Measurements from ENCODE around the gene FAM24B.
"Not testable (repeated sequence)": the region's sequence is repeated elsewhere in the genome, so short reads cannot be mapped to it uniquely, and the experiment has no call there.

FAM24B gene, protein sequence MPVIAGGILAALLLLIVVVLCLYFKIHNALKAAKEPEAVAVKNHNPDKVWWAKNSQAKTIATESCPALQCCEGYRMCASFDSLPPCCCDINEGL

DNA sequence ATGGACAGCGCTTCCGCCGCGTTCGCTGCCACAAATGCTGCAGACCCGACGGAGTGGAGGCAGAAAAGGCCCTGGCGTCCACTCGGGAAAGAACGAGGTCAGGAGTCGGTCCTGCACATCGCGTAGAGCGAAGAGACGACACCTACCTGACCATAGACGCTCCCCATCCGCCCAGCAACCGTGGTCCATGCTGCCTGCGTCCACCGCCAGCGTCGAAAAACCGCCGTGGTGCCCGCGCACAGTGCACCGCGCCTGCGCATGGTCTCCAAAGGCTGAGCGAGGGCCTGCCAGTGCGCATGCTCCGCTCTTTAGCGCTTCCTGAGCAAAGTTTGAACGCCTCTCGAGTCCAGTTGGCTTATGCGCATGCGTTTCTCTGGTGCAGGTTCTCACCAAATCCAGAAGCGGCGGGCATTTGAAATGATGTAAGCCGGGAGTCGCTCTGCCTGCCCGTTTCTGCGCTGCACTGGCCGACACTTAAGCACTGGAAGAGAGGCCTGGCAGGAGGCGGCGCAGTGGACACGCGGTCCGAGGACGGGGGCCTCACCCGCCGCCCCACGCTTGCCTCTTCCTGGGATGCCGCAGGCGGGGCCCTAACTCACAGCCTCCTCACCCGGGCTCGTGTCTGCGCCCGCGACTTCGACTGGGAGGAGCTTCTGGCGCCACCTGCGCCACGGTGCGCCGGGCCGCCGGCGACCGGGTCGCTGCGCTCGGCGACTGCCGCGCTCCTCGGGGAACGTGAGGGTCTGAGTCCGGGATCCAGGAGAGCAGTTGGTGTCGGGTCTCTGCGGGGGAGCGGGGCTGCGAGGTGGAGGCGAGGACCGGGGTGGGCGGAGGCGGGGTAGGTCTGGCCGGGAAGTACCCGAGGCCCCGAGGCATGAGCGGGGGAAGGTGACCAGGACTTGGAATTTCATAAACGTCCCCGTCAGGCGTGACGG lies at the start of gene FAM24B:
FAM24B (minus strand) TSS at position 243 of the 935 bp plus-strand sequence. CDS start 29,066 bp downstream, outside the sequence.
- peak; percentile 92 for DNase-seq (ENCODE audit: low read depth, low spot score)

DNA sequence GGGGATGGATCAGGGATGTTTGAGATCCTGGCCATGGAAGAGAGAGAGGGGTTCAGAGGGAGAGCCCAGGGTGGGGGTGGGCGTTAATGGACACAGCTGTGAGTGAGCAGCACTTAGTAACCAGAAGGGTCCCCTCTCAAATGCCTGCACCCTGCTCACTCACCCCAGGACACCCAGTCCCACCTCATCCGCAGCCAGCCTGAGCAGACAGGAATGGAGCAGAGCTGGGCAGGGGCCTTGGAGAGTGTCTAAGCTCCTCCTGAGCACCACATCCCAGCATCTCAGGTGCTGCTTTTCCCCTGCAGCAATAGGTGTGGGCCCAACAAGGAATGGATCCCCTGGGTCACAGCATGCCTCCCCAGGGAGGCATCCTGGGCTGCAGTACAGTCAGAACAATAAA lies 36.3 kb upstream of the FAM24B start:
- no peak for DNase-seq (ENCODE audit: low read depth, low spot score)

DNA sequence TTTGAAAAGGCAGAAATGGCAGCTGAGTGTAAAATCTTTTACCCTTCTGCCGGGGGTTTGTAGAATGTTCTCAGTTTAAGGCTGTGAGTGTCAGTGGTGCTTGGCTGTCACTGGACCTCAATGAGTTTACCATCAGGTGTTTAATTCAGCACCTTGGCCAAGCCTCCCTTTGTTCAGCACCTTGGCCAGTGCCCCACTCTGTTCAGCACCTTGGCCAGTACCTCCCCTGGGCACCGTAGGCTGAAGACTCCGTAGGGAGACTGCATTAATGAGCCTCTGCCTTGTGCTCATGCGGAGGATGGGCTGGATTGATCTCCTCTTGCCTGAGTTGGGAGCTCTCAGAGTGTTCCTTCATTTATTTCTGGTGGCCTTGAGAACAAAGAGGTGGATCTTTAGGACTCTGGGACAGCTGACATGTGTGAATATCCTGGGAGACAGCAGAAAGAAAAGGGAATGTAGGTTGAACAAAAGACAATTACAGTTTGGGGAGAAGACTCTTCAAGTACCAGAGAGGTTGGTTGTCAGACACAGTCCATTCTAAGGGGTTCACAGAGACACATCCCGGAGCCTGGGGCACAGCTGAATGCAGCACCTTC lies 32.6 kb upstream of the FAM24B start:
- no peak for DNase-seq (ENCODE audit: low read depth, low spot score)

DNA sequence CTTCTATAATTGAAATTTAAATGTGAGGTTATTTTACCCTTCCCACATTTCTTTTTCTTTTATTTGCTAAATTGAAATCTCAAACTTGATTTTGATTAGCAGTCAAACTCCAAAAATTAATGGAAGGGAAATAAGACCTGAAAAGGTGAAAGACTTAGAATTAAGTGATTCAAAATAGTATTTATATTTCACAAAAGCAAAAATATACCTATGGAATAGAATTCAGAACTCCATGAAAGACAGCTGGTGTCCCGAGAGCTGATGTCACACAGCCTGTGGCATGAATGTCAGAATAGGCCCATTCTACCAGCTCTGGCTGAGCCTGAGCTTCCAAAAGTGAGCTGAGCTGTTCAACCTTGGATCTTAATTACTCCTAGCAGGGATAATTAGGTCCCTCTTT lies 30.9 kb upstream of the FAM24B start, which contains the start of gene FAM24A:
FAM24A (plus strand) TSS at position 301 of the 400 bp plus-strand sequence. CDS start 1,025 bp downstream, outside the sequence.
- DNase-seq (ENCODE audit: low read depth, low spot score) = no peak

DNA sequence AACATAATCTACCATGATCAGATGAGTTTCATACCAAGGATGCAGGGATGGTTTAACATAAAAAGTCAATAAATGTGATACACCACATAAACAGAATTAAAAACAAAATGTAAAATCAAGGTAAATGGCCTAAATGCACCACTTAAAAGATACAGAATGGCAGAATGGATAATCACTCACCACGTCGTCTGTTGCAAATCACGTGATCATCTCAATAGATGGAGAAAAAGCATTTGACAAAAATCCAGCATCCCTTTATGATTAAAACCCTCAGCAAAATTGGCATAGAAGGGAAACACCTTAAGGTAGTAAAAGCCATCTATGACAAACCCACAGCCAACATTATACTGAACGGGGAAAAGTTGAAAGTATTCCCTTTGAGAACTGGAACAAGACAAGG lies 24.5 kb upstream of the FAM24B start:
- not testable (repeated sequence) for DNase-seq (ENCODE audit: low read depth, low spot score)

DNA sequence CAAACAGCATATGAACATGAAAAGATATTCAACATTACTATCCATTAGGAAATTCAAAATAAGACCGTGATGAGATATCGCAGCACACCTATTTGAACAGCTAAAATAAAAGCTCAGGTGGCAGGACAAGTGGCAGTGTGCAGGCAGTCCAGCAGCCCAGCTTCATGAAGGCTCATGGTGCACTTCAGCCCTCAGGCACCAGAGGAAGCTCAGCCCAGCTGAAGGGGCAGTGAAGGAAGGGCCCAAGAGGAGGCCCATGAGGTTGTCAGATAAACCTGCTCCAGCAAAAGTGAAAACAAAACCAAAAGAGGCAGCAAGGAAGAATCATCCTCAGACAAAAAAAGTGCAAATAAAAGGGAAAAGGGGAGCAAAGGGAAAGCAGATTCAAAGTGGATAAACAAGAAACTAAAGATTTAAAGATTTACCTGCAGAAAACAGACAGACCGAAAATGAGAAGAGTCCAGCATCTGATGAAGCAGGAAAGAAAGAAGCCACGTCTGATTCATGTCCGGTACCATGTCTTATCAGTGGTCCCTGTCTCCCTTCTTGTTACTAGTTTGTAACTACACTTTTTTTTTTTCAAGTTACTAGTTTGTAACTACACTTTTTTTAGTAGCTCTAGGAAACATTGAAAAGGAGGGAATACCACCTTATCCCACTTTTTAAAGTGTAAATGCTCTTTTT lies 15.0 kb upstream of the FAM24B start:
- no peak for DNase-seq (ENCODE audit: low read depth, low spot score)

DNA sequence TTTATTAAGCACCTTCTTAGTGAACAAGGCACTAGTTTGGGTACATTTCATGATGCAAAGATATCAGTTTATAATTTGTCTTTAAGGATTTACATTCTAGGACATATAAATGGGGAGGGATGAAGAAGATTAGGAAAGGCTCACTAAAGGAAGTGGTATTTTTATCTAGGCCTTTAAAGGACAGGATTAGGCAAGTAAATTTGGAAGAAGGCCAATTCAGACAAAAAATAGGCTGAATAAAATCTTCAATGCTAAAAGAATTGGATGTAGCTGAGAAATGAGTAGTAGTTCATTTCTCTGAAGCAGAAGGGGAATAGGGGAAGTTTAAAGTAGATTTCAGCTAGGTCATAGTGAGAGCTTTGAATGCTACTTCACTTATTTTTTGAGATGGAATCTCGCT lies 4.8 kb upstream of the FAM24B start:
- no peak for DNase-seq (ENCODE audit: low read depth, low spot score)

DNA sequence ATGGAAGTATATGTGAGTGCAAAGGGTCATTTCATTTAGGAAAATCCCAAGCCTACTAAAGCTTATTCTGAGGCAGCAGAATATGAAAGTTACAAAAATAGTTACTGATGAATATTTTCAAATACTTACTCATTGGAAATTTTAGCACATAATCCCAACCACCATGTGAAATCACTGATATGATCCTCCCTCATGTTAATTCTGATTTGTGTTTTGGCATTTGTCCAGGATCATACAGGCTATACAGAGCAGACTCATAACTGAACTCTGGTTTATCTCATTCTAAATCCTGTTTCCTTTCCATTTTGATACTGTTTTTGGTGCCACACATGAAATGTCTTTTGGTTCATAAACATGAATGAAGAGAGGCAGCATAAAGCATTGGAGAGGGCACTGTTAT lies 3.4 kb upstream of the FAM24B start:
- DNase-seq (ENCODE audit: low read depth, low spot score) = no peak

DNA sequence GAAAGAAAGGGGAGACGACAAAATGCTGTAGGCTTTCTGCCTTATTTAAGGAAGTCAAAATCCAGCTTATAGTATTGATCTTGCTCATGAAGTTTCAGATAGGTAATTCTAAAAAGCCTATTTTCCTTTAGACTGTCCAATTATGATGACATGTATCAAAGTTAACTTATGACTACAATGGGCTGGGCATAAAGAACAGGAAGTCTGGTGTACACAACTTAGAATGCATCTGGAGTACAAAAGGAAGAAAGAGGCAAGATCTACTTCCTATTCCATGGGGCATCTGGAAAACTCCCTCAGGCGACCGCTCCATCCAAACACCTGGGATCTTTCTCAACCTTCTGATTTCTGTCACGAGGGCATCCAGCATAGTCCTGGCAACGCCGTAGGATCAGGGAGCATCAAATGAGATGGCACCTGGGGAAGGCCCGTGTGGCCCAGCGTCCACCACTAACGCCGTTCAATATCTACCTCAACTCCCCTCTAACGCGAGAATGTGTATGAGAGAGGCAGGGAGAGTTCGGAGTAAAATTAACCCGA lies 512 bp downstream of the FAM24B start:
- no peak for DNase-seq (ENCODE audit: low read depth, low spot score)

DNA sequence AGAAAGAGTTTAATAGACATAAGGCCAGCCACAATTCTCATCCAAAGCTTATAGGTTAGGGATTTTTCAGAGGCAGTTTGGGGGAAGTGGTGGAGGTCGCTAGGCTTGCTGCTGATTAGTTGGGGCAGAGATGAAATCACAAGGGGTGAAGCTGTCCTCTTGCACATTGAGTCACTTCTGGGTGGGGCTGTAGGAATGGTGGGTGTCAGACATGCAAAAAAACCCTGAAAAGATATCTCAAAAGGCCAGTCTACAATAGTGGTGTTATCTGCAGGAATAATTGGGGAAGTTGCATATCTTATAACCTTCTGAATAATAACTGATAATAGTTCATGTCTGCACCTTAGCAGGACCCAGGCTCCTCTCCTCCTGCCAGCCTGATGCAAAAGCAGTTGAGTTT lies 2.1 kb downstream of the FAM24B start:
- DNase-seq (ENCODE audit: low read depth, low spot score) = no peak

DNA sequence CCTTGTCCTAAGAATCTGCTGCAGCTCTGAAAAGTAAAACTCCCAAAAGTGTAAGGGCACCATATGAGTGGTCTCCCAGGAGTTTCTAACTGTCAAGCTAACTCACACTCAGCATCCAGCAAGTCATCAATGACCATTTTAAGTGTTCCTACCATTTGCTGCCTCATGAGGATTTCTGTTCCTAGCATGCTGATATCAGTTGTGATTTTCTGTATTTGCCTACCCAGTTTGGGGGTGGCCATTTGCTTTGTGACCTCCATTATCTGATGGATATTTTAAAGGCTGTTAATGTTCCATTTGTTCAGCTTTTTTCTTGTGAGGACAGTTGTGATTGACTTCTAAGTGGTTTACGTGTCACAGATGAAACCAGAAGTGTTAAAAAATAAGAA lies 2.9 kb downstream of the FAM24B start:
- DNase-seq (ENCODE audit: low read depth, low spot score) = no peak

DNA sequence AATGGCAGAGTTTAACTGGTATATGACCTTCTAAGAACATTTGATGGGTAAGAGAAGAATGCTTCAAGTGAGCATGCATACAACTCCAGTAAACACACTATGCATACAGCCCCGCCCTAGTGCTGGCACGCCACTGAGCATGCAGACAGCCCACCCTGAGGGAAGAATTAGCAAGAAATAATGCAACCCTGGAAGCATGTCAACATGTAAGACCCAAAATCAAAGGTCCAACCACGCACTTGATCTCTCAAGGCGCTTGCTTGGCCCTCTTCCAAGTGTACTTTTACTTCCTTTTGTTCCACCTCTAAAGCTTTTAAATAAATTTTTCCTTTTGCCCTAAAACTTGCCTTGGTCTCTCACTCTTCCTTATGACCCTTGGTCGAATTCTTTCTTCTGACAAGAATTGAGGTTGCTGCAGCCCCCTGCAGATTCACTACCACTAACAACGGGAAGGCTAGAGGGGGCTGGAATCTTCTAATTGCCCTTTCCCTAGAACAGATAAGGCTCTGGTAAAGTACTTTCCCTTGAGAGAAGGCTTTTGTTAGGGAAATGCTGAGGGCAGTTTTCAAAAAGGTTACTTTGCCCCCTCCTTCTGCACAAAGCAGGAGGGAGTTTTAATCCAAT lies 3.4 kb downstream of the FAM24B start:
- no peak for DNase-seq (ENCODE audit: low read depth, low spot score)

DNA sequence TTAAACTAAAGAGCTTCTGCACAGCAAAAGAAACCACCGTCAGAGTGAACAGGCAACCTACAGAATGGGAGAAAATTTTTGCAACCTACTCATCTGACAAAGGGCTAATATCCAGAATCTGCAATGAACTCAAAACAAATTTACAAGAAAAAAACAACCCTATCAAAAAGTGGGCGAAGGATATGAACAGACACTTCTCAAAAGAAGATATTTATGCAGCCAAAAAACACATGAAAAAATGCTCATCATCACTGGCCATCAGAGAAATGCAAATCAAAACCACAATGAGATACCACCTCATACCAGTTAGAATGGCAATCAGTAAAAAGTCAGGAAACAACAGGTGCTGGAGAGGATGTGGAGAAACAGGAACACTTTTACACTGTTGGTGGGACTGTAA lies 7.4 kb downstream of the FAM24B start:
- DNase-seq (ENCODE audit: low read depth, low spot score) = not testable (repeated sequence)

DNA sequence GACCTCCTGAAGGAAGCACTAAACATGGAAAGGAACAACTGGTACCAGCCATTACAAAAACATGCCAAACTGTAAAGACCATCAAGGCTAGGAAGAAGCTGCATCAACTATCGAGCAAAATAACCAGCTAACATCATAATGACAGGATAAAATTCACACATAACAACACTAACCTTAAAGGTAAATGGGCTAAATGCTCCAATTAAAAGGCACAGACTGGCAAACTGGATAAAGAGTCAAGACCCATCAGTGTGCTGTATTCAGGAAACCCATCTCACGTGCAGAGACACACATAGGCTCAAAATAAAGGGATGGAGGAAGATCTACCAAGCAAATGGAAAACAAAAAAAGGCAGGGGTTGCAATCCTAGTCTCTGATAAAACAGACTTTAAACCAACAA lies 10.6 kb downstream of the FAM24B start:
- DNase-seq (ENCODE audit: low read depth, low spot score) = not testable (repeated sequence)

DNA sequence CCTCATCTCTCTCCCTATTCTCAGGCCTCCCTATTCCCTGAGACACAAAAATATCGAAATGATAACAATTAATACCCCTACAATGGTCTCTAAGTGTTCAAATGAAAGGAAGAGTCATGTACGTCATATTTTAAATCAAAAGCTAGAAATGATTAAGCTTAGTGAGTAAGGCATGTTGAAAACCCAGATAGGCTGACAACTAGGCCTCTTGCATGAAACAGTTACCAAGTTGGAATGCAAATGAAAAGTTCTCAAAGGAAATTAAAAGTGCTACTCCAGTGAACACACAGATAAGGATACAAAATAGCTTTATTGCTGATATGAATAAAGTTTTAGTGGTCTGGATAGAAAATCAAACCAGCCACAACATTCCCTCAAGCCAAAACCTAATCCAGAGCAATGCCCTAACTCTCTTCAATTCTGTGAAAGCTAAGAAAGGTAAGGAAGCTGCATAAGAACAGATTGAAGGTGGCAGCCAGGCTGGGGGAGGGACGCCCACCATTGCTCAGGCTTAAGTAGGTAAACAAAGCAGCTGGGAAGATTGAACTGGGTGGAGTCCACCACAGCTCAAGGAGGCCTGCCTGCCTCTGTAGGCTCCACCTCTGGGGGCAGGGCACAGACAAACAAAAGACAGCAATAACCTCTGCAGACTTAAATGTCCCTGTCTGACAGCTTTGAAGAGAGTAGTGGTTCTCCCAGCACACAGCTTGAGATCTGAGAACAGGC lies 12.5 kb downstream of the FAM24B start:
- not testable (repeated sequence) for DNase-seq (ENCODE audit: low read depth, low spot score)

DNA sequence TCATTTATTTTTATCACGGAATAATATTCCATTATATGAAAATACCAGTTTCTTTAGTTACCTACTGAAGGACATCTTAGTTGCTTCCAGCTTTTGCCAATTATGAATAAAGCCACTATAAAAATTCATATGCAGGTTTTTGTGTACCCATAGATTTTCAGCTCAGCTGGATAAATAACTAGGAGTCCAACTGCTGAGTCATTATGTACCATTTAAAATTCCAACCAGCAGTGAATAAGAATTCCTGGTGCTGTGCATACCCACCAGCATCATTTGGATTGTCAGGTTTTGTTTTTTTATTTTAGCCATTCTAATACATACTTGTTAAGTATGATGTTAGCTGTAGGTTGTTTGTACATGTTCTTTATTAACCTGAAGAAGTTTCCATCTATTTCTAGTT lies 14.5 kb downstream of the FAM24B start:
- no peak for DNase-seq (ENCODE audit: low read depth, low spot score)

DNA sequence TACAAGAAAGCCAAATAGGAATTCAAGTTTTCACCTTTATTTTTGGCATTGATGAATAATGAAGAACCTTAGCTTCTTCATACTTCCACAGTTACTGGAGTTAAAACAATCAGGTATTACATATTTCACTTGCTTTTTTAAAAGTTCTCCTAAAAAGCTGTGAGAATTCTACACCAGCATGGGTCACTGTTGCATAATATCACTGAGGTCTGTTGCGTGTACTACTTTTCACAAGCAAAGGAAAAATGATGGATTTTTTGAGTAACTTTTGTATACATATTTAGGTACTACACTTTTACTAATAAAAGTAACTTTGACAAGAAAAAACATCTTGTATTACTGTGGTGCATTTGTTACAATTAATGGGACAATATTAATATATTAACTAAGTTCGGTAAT lies 15.2 kb downstream of the FAM24B start:
- no peak for DNase-seq (ENCODE audit: low read depth, low spot score)

DNA sequence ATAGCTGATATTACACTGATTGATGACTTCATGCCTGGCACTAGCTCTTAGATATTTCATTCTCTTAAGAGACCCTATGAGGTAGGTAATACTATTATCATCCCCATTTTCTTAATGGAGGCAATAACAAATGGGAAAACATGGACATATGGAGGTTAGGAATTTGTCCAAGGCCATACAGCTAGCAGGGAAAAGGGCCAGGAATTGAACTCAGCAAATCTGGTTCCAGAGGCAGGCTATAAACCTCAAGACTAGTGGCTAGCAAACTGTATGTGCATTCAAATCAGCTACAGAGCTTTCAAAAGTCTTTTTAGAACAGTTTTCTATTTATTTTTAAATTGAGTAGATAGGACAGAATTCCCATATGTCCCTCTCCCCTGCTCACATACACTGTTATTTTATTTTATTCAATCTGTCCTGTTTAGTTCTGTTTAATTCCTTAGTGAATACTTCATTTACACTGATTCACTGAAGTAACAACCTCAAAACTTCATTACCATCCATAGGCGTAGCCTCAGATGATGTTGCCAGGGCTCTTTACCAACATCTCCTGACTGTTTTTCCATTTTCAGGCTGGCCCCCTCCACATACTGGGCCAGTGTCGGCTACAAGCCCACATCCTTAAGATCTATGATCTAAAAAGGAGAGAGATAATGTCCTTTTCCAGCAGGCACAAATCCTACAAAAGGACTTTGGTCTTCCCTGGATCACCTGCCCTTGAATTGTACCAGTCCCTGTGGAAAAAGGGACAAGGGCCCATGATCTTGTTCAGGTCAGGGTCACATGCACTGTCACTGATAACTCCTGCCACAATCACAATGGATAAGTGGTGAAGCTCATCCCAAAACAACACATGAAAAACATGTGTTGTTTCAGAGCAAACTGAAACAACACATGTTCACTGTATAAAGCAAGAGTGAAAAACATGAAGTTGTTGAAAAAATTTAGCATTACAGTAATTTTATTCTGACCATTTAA lies 15.9 kb downstream of the FAM24B start:
- DNase-seq (ENCODE audit: low read depth, low spot score) = no peak

DNA sequence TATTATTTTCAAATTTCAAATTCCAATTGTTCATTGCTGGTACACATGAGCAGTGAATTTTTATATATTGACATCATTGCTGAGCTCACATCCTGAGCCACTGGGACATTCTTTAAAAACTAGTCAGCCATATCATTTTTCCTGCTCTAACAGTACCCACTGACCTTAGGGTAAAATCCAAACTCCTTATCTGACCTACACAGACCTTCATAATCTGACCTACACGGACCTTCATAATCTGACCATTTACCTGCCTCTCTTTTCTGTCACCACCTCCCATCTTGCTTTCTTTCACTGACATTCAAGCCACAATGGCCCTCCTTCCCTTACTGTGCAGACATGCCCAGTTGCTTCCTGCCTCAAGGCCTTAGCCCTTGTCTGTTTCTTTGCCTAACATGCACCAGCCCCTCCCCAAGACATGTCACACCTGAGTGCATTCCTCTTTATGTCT lies 17.6 kb downstream of the FAM24B start:
- DNase-seq (ENCODE audit: low read depth, low spot score) = no peak

Measured in activated CD4-positive, CD25-positive, alpha-beta regulatory T cell treated with anti-CD3 and anti-CD28 coated beads, Interleukin-2, amount 50 U/mL, for 16 hours (primary cell).